IMR-90 (cell line): ENCODE measurements around the gene MRTFA.

ENCODE experiments used
- CEBPB ChIP-seq: IDR thresholded peaks from 2 replicates; pipeline ENCODE4 v1.6.1; 2012; ENCODE audit warnings: low read depth, low read length, improper control_type of control experiment
- CTCF ChIP-seq: conservative IDR thresholded peaks from 2 replicates; pipeline ENCODE4 v1.5.1; 2012; ENCODE audit warnings: mild to moderate bottlenecking, low read depth, low read length, improper control_type of control experiment
- FOS ChIP-seq: fragments of 150-350 bp; IDR thresholded peaks from 2 replicates; pipeline ENCODE4 v1.6.1; 2016; ENCODE audit warnings: low read depth, low read length
- MAZ ChIP-seq: IDR thresholded peaks from 2 replicates; pipeline ENCODE4 v1.6.1; 2012; ENCODE audit warnings: low read depth, mild to moderate bottlenecking, low read length, improper control_type of control experiment, moderate library complexity, borderline replicate concordance
- MXI1 ChIP-seq: IDR thresholded peaks from 2 replicates; pipeline ENCODE4 v1.6.1; 2012; ENCODE audit warnings: low read depth, mild to moderate bottlenecking, low read length, moderate library complexity, borderline replicate concordance
- NFE2L2 ChIP-seq: fragments of 150-350 bp; IDR thresholded peaks from 2 replicates; pipeline ENCODE4 v1.6.1; 2016; ENCODE audit warnings: low read depth, mild to moderate bottlenecking, low read length
- POLR2A ChIP-seq: IDR thresholded peaks from 2 replicates; pipeline ENCODE4 v1.6.1; 2012; ENCODE audit warnings: mild to moderate bottlenecking, low read depth, low read length
- RAD21 ChIP-seq: IDR thresholded peaks from 2 replicates; pipeline ENCODE4 v1.6.1; 2012; ENCODE audit warnings: low read length, improper control_type of control experiment
- RFX5 ChIP-seq: IDR thresholded peaks from 2 replicates; pipeline ENCODE4 v1.8.0; 2012; ENCODE audit warnings: low read depth, mild to moderate bottlenecking, low read length, moderate library complexity
- USF2 ChIP-seq: fragments of 150-350 bp; IDR thresholded peaks from 2 replicates; pipeline ENCODE4 v1.6.1; 2017; ENCODE audit warnings: mild to moderate bottlenecking, antibody characterized with exemption, low read length, low read depth

GRCh38 chr22:40624770-40625169 is 11.7 kb downstream of the MRTFA start:
- TF ChIP-seq RAD21 (no peak), CTCF (no peak), NFE2L2 (no peak), POLR2A (no peak), MAZ (no peak), MXI1 (no peak), USF2 (no peak), RFX5 (no peak), CEBPB (no peak), FOS (no peak)
